Suprapubic skin (tissue), 4 donors: Measurements from ENCODE around the gene RTN4IP1. TPM values are rescaled to one million over a fixed set of nuclear protein-coding genes. Genes with fewer than 3 reads are reported as not detected.

ENCODE experiments used
- DNase-seq, 2 donors: peaks; one replicate each; pipeline ENCODE4 v3.0.0-alpha.2; 2019; ENCODE audit warnings: low spot score in 2 of 2
- H3K27ac ChIP-seq: fragments of 200-600 bp; sonication (generic); one replicate; pipeline ENCODE4 v1.5.1; 2019
- H3K27me3 ChIP-seq: fragments of 200-600 bp; sonication (generic); one replicate; pipeline ENCODE4 v1.5.1; 2019
- H3K36me3 ChIP-seq: fragments of 200-600 bp; sonication (generic); one replicate; pipeline ENCODE4 v1.5.1; 2019
- H3K4me1 ChIP-seq: fragments of 200-600 bp; sonication (generic); one replicate; pipeline ENCODE4 v1.5.1; 2019
- H3K4me3 ChIP-seq: fragments of 200-600 bp; sonication (generic); one replicate; pipeline ENCODE4 v1.5.1; 2019; ENCODE audit warnings: mild to moderate bottlenecking
- H3K9me3 ChIP-seq: fragments of 200-600 bp; sonication (generic); one replicate; pipeline ENCODE4 v1.5.1; 2019
- CTCF ChIP-seq, 2 donors: fragments of 200-600 bp in 1 of 2; fragments of 450-650 bp in 1 of 2; sonication (generic) in 1 of 2; IDR thresholded peaks; one replicate each; pipeline ENCODE4 v1.5.1; 2016 to 2019; ENCODE audit warnings: antibody characterized with exemption in 2 of 2, mild to moderate bottlenecking in 1 of 2, moderate library complexity in 1 of 2
- EP300 ChIP-seq: sonication (generic); formaldehyde crosslinking; IDR thresholded peaks from one replicate; pipeline ENCODE4 v1.6.1; 2017; ENCODE audit warnings: antibody characterized with exemption
- POLR2A ChIP-seq, 2 donors: fragments of 450-650 bp; IDR thresholded peaks; one replicate each; pipeline ENCODE4 v1.6.1; 2017; ENCODE audit warnings: antibody characterized with exemption in 2 of 2, mild to moderate bottlenecking in 2 of 2, moderate library complexity in 2 of 2
- POLR2AphosphoS5 ChIP-seq, 3 donors: sonication (generic); formaldehyde crosslinking; IDR thresholded peaks; one replicate each; pipeline ENCODE4 v1.6.1; 2017; ENCODE audit warnings: antibody characterized with exemption in 3 of 3
- WGBS: methylation state at CpG from one replicate; pipeline ENCODE4 v1.1.5; 2018; 5-methylcytosine and 5-hydroxymethylcytosine counted together
- total RNA-seq, 4 donors: library from RNA; depleted of rRNA; stranded (reverse); fragments of >200 nt; gene quantifications; one replicate each; pipeline ENCODE4 v1.1.0, GENCODE V29; 2016

The RTN4IP1 gene
- total RNA-seq, 4 donors from 2014 or later = 1.8 to 5.3 (median 3.3) TPM

- Histone ChIP-seq H3K27me3 (no peaks in the 10 kb centered on the region), H3K9me3 (no peaks in the 10 kb centered on the region), H3K27ac (no peak overlapping the region), H3K4me1 (no peaks in the 10 kb centered on the region), H3K36me3 (peaks cover 18% of the 10 kb centered on the region), H3K4me3 (no peak overlapping the region)
- WGBS = 83% methylated on average over 6 of the region's 6 CpGs
- DNase-seq = no peak
- TF ChIP-seq POLR2AphosphoS5 (IDR thresholded peaks at IDR 0.05) (no peak), POLR2A (IDR thresholded peaks at IDR 0.05) (no peak)
These were observed 40.9 kb upstream of the RTN4IP1 start for GRCh38 chr6:106670236-106670635.

- WGBS = 96% methylated on average over 4 of the region's 4 CpGs
- Histone ChIP-seq H3K27me3 (no peaks in the 10 kb centered on the region), H3K4me1 (no peaks in the 10 kb centered on the region), H3K27ac (no peak overlapping the region), H3K4me3 (no peak overlapping the region), H3K9me3 (no peaks in the 10 kb centered on the region), H3K36me3 (peaks cover 39% of the 10 kb centered on the region)
- DNase-seq = no peak
- TF ChIP-seq EP300 (no peak), POLR2AphosphoS5 (IDR thresholded peaks at IDR 0.05) (no peak)
These were observed 37.7 kb upstream of the RTN4IP1 start for GRCh38 chr6:106667022-106667402.

- Histone ChIP-seq H3K4me3 (no peak overlapping the region), H3K27ac (no peak overlapping the region), H3K9me3 (no peaks in the 10 kb centered on the region), H3K4me1 (no peaks in the 10 kb centered on the region), H3K27me3 (no peaks in the 10 kb centered on the region), H3K36me3 (peaks cover 39% of the 10 kb centered on the region)
- 88% methylated on average over 6 of the region's 6 CpGs for WGBS
- no peak for DNase-seq
- TF ChIP-seq EP300 (no peak), POLR2AphosphoS5 (IDR thresholded peaks at IDR 0.05) (no peak), CTCF (IDR thresholded peaks at IDR 0.05) (no peak), POLR2A (IDR thresholded peaks at IDR 0.05) (no peak)
These were observed 37.2 kb upstream of the RTN4IP1 start for GRCh38 chr6:106666282-106667021.

GRCh38 chr6:106662458-106662857 lies 33.2 kb upstream of the RTN4IP1 start:
- peaks cover 5% of the 10 kb centered on the region for H3K9me3 ChIP-seq
- peaks cover 70% of the 10 kb centered on the region for H3K36me3 ChIP-seq
- H3K4me1 ChIP-seq = no peaks in the 10 kb centered on the region
- no peak overlapping the region for H3K4me3 ChIP-seq
- 79% methylated on average over 2 of the region's 2 CpGs for WGBS
- DNase-seq = no peak
- no peak overlapping the region for H3K27ac ChIP-seq
- TF ChIP-seq CTCF (IDR thresholded peaks at IDR 0.05) = no peak
- TF ChIP-seq POLR2AphosphoS5 (IDR thresholded peaks at IDR 0.05) = no peak
- TF ChIP-seq EP300 = no peak
- TF ChIP-seq POLR2A (IDR thresholded peaks at IDR 0.05) = no peak
- H3K27me3 ChIP-seq = no peaks in the 10 kb centered on the region

GRCh38 chr6:106659859-106660258 lies 30.6 kb upstream of the RTN4IP1 start:
- H3K4me3 ChIP-seq = no peak overlapping the region
- H3K4me1 ChIP-seq = no peaks in the 10 kb centered on the region
- peaks cover 5% of the 10 kb centered on the region for H3K9me3 ChIP-seq
- WGBS = 98% methylated on average over 2 of the region's 2 CpGs
- H3K27me3 ChIP-seq = no peaks in the 10 kb centered on the region
- H3K27ac ChIP-seq = no peak overlapping the region
- no peak for TF ChIP-seq CTCF (IDR thresholded peaks at IDR 0.05)
- no peak for TF ChIP-seq EP300
- TF ChIP-seq POLR2AphosphoS5 (IDR thresholded peaks at IDR 0.05) = no peak
- no peak for TF ChIP-seq POLR2A (IDR thresholded peaks at IDR 0.05)
- DNase-seq = no peak
- peaks cover 70% of the 10 kb centered on the region for H3K36me3 ChIP-seq

- 95% methylated on average over 4 of the region's 4 CpGs for WGBS
- Histone ChIP-seq H3K27me3 (no peaks in the 10 kb centered on the region), H3K4me1 (no peaks in the 10 kb centered on the region), H3K27ac (no peak overlapping the region), H3K4me3 (no peak overlapping the region), H3K36me3 (peaks cover 65% of the 10 kb centered on the region), H3K9me3 (peaks cover 5% of the 10 kb centered on the region)
- no peak for DNase-seq
- TF ChIP-seq EP300 = no peak
- no peak for TF ChIP-seq POLR2AphosphoS5 (IDR thresholded peaks at IDR 0.05)
These were observed 29.2 kb upstream of the RTN4IP1 start for GRCh38 chr6:106658469-106658868.
